H9 (cell line): Measurements from ENCODE around the gene LEF1. TPM values are rescaled to one million over a fixed set of nuclear protein-coding genes. Genes with fewer than 3 reads are reported as not detected.

Experiments used
- DNase-seq: peaks from one replicate; pipeline ENCODE4 v3.0.0-alpha.2; 2017
- H2AFZ ChIP-seq: one replicate; pipeline ENCODE4 v1.6.1; 2013; ENCODE audit warnings: mild to moderate bottlenecking, low read length, control low read depth, moderate library complexity
- H2AK5ac ChIP-seq: 2 replicates; pipeline ENCODE4 v1.6.1; 2013; ENCODE audit warnings: low read length, control low read depth, mixed read lengths; ENCODE audit not compliant: insufficient read length
- H2BK120ac ChIP-seq: one replicate; pipeline ENCODE4 v1.6.1; 2013; ENCODE audit warnings: low read depth, mild to moderate bottlenecking, low read length, control low read depth, inconsistent platforms; ENCODE audit not compliant: poor library complexity, severe bottlenecking
- H2BK12ac ChIP-seq: 2 replicates; pipeline ENCODE4 v1.6.1; 2013; ENCODE audit warnings: low read length, control low read depth, mixed read lengths, low read depth; ENCODE audit not compliant: insufficient read length
- H2BK15ac ChIP-seq: 2 replicates; pipeline ENCODE4 v1.6.1; 2013; ENCODE audit warnings: low read depth, low read length, control low read depth
- H2BK20ac ChIP-seq: one replicate; pipeline ENCODE4 v1.6.1; 2013; ENCODE audit warnings: low read depth, mild to moderate bottlenecking, low read length, control low read depth, inconsistent platforms; ENCODE audit not compliant: poor library complexity, severe bottlenecking
- H2BK5ac ChIP-seq: 2 replicates; pipeline ENCODE4 v1.6.1; 2013; ENCODE audit warnings: low read length, control low read depth, mixed read lengths; ENCODE audit not compliant: insufficient read length
- H3K14ac ChIP-seq: 2 replicates; pipeline ENCODE4 v1.6.1; 2013; ENCODE audit warnings: low read length, control low read depth; ENCODE audit not compliant: insufficient read depth
- H3K18ac ChIP-seq: 2 replicates; pipeline ENCODE4 v1.6.1; 2013; ENCODE audit warnings: low read depth, mild to moderate bottlenecking, mixed read lengths, low read length, control low read depth; ENCODE audit not compliant: insufficient read length
- H3K23ac ChIP-seq: 2 replicates; pipeline ENCODE4 v1.6.1; 2013; ENCODE audit warnings: low read length, control low read depth, mixed read lengths, low read depth; ENCODE audit not compliant: insufficient read length
- H3K23me2 ChIP-seq: 2 replicates; pipeline ENCODE4 v1.6.1; 2013; ENCODE audit warnings: low read depth, mild to moderate bottlenecking, mixed read lengths, low read length, control low read depth; ENCODE audit not compliant: insufficient read length, poor library complexity, severe bottlenecking
- H3K27ac ChIP-seq: 2 replicates; pipeline ENCODE4 v1.5.1; 2013; ENCODE audit warnings: low read length, control low read depth, mixed read lengths, low read depth; ENCODE audit not compliant: insufficient read length
- H3K27me3 ChIP-seq: 2 replicates; pipeline ENCODE4 v1.6.1; 2013; ENCODE audit warnings: low read length, control low read depth, inconsistent platforms; ENCODE audit not compliant: insufficient read depth
- H3K4ac ChIP-seq: 2 replicates; pipeline ENCODE4 v1.6.1; 2013; ENCODE audit warnings: low read depth, mild to moderate bottlenecking, control low read depth, inconsistent platforms, low read length, moderate library complexity
- H3K4me1 ChIP-seq: 2 replicates; pipeline ENCODE4 v1.6.1; 2013; ENCODE audit warnings: low read length, control low read depth, inconsistent platforms; ENCODE audit not compliant: insufficient read depth
- H3K4me2 ChIP-seq: 2 replicates; pipeline ENCODE4 v1.6.1; 2013; ENCODE audit warnings: low read length, control low read depth, mixed read lengths; ENCODE audit not compliant: insufficient read length, insufficient read depth
- H3K56ac ChIP-seq: 2 replicates; pipeline ENCODE4 v1.6.1; 2013; ENCODE audit warnings: low read depth, mild to moderate bottlenecking, mixed read lengths, low read length, control low read depth; ENCODE audit not compliant: insufficient read length
- H3K79me1 ChIP-seq: 2 replicates; pipeline ENCODE4 v1.6.1; 2013; ENCODE audit warnings: low read depth, mild to moderate bottlenecking, moderate library complexity, low read length, control low read depth, inconsistent platforms; ENCODE audit not compliant: insufficient read depth, poor library complexity, severe bottlenecking
- H3K79me2 ChIP-seq: 2 replicates; pipeline ENCODE4 v1.6.1; 2013; ENCODE audit warnings: low read length, control low read depth, inconsistent platforms; ENCODE audit not compliant: insufficient read depth
- H3K9ac ChIP-seq: 2 replicates; pipeline ENCODE4 v1.6.1; 2013; ENCODE audit warnings: low read length, control low read depth, mixed read lengths; ENCODE audit not compliant: insufficient read length; ENCODE audit errors: extremely low read depth
- H3K9me3 ChIP-seq: one replicate; pipeline ENCODE4 v1.6.1; 2013; ENCODE audit warnings: low read depth, low read length, inconsistent platforms; ENCODE audit not compliant: control insufficient read depth
- H3T11ph ChIP-seq: one replicate; pipeline ENCODE4 v1.6.1; 2013; ENCODE audit warnings: mild to moderate bottlenecking, low read length, control low read depth, inconsistent platforms
- H4K20me1 ChIP-seq: one replicate; pipeline ENCODE4 v1.6.1; 2013; ENCODE audit not compliant: control insufficient read depth, insufficient read length, insufficient read depth
- H4K5ac ChIP-seq: 2 replicates; pipeline ENCODE4 v1.6.1; 2013; ENCODE audit warnings: low read depth, mild to moderate bottlenecking, mixed read lengths, low read length, control low read depth; ENCODE audit not compliant: insufficient read length
- H4K8ac ChIP-seq: replicated peaks from 2 replicates; pipeline ENCODE4 v1.6.1; 2013; ENCODE audit warnings: low read length, control low read depth, mixed read lengths, low read depth; ENCODE audit not compliant: insufficient read length
- H4K91ac ChIP-seq: 2 replicates; pipeline ENCODE4 v1.6.1; 2013; ENCODE audit warnings: low read depth, mild to moderate bottlenecking, moderate library complexity, mixed read lengths, low read length, control low read depth; ENCODE audit not compliant: insufficient read length
- H3K27ac Mint-ChIP-seq, 3 experiments: 2 replicates in 2 of 3; 3 replicates in 1 of 3; pipeline ENCODE4 v1.8.0; 2020 to 2021; ENCODE audit warnings: mixed read lengths in 3 of 3, mild to moderate bottlenecking in 1 of 3, moderate library complexity in 1 of 3
- H3K27me3 Mint-ChIP-seq: 2 replicates; pipeline ENCODE4 v1.8.0; 2021; ENCODE audit warnings: low read depth, mild to moderate bottlenecking, moderate library complexity, mixed read lengths
- H3K36me3 Mint-ChIP-seq, 3 experiments: 2 replicates in 2 of 3; 3 replicates in 1 of 3; pipeline ENCODE4 v1.8.0; 2020 to 2021; ENCODE audit warnings: low read depth in 3 of 3, mixed read lengths in 3 of 3; ENCODE audit not compliant: insufficient read depth in 1 of 3
- H3K4me1 Mint-ChIP-seq, 2 experiments: 2 replicates each; pipeline ENCODE4 v1.8.0; 2020; ENCODE audit warnings: mixed read lengths in 2 of 2
- H3K4me3 Mint-ChIP-seq, 2 experiments: 2 replicates in 1 of 2; 3 replicates in 1 of 2; pipeline ENCODE4 v1.8.0; 2020 to 2021; ENCODE audit warnings: mild to moderate bottlenecking in 2 of 2, mixed read lengths in 2 of 2, moderate library complexity in 1 of 2
- H3K9me3 Mint-ChIP-seq, 2 experiments: 2 replicates in 1 of 2; 3 replicates in 1 of 2; pipeline ENCODE4 v1.8.0; 2020; ENCODE audit warnings: mild to moderate bottlenecking in 2 of 2, mixed read lengths in 2 of 2, moderate library complexity in 1 of 2
- CTCF ChIP-seq: fragments of 200-600 bp; sonication (generic); conservative IDR thresholded peaks from 3 replicates; pipeline ENCODE4 v1.8.0; 2021; ENCODE audit warnings: antibody characterized with exemption, mild to moderate bottlenecking
- WGBS: extraction: QIAGEN DNeasy Blood & Tissue Kit; methylation state at CpG from one replicate; pipeline ENCODE4 v1.1.7; 2013; ENCODE audit warnings: missing lambda C conversion rate, low lambda C conversion rate, mixed read lengths; ENCODE audit not compliant: insufficient read length; ENCODE audit errors: extremely low coverage; 5-methylcytosine and 5-hydroxymethylcytosine counted together
- total RNA-seq: library from RNA; stranded (reverse); gene quantifications from 2 replicates; pipeline ENCODE4 v1.2.1, GENCODE V29; 2021

The LEF1 gene
- total RNA-seq, 1 experiment from 2014 or later = 2.5 TPM

- Histone ChIP-seq H2AFZ (no peak overlapping the region), H2BK15ac (no peak overlapping the region), H3K56ac (no peak overlapping the region), H3K27me3 (peaks cover 91% of the 10 kb centered on the region), H2BK5ac (no peak overlapping the region), H4K8ac (no peak overlapping the region), H3K9me3 (no peaks in the 10 kb centered on the region), H3T11ph (no peak overlapping the region), H3K27ac (no peak overlapping the region), H3K4me1 (peaks cover 4% of the 10 kb centered on the region), H3K79me2 (no peaks in the 10 kb centered on the region), H4K91ac (no peak overlapping the region), H4K5ac (no peak overlapping the region), H3K23me2 (peaks cover 39% of the 10 kb centered on the region), H3K4ac (no peak overlapping the region), H4K20me1 (no peaks in the 10 kb centered on the region), H3K4me2 (no peak overlapping the region), H2BK120ac (no peak overlapping the region), H2BK12ac (no peak overlapping the region), H3K14ac (no peak overlapping the region), H2BK20ac (no peak overlapping the region), H3K23ac (no peak overlapping the region), H2AK5ac (no peak overlapping the region), H3K79me1 (no peaks in the 10 kb centered on the region), H3K18ac (no peak overlapping the region), H3K9ac (no peak overlapping the region)
- no peak for TF ChIP-seq CTCF
- WGBS = no CpG with 5 or more reads among the region's 8 CpGs
- peaks cover 97% of the 10 kb centered on the region for H3K27me3 Mint-ChIP-seq
- H3K4me3 Mint-ChIP-seq = peak overlapping the region in 1 of 2 experiments; percentile 85; a peak in 4 of 5 replicates
- DNase-seq = no peak
- peaks cover 44 to 58% of the 10 kb centered on the region in 2 experiments for H3K4me1 Mint-ChIP-seq
- H3K27ac Mint-ChIP-seq = no peak overlapping the region
- H3K9me3 Mint-ChIP-seq = peaks cover 0 to 6% of the 10 kb centered on the region in 2 experiments; a peak in 3 of 5 replicates
- peaks cover 0 to 1% (median 0%) of the 10 kb centered on the region in 3 experiments; a peak in 1 of 7 replicates for H3K36me3 Mint-ChIP-seq
Observed at GRCh38 chr4:108169664-108170063, 932 bp upstream of the LEF1 start.
